ENCODE measurements around the gene DAZAP2. TPM values are rescaled to one million over a fixed set of nuclear protein-coding genes. Genes with fewer than 3 reads are reported as not detected.
"Not testable (repeated sequence)": the region's sequence is repeated elsewhere in the genome, so short reads cannot be mapped to it uniquely, and the experiment has no call there.

Gene DAZAP2
- total RNA-seq, 1 donor from 2014 or later, result 152 TPM

DNA sequence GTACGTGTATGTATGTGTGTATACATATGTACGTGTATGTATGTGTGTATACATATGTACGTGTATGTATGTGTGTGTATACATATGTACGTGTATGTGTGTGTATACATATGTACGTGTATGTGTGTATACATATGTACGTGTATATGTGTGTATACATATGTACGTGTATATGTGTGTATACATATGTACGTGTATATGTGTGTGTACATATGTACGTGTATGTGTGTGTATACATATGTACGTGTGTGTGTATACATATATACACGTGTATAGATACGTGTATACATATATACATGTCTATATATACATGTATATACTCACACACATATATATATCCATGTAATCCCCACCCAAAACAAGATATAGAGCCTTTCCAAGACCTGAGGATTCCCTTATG lies 18.8 kb upstream of the DAZAP2 start:
- not testable (repeated sequence) for H3K9me3 Mint-ChIP-seq; H3K4me3 Mint-ChIP-seq (ENCODE audit: low read depth); H3K36me3 Mint-ChIP-seq (ENCODE audit: low read depth); DNase-seq (ENCODE audit: low spot score); H3K27me3 Mint-ChIP-seq (ENCODE audit: low read depth); H3K27ac Mint-ChIP-seq
- peaks cover 13% of the 10 kb centered on the region for H3K4me1 Mint-ChIP-seq (ENCODE audit: low read depth)
- intact Hi-C loops (cut with micrococcal nuclease), result loop anchor here (2.0 kb wide), 1 partner anchor 47 kb away; the partner anchor contains the start of gene TFCP2

DNA sequence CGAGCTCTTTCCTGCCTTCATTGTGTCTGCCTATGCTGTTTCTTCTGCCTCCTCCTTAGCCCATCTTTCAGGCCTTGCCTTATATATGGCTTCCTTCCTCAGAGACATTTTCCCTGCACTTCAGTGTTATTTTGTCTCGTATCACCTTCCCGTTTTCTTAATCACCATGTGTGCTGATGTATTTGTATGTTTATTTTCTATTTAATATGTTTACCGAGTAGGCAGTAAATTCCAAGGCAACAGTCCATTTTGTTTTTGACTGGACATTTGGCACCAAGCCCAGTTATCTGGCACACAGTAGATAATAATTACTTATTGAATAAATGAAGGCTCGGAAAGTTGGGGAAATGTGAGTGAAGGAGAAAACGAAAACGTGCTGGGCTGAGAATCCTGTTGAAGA lies 16.2 kb upstream of the DAZAP2 start:
- H3K27me3 Mint-ChIP-seq (ENCODE audit: low read depth), result no peaks in the 10 kb centered on the region
- no peak overlapping the region for H3K4me3 Mint-ChIP-seq (ENCODE audit: low read depth)
- intact Hi-C loops (cut with micrococcal nuclease), result no loop called here
- no peak for DNase-seq (ENCODE audit: low spot score)
- no peaks in the 10 kb centered on the region for H3K36me3 Mint-ChIP-seq (ENCODE audit: low read depth)
- H3K4me1 Mint-ChIP-seq (ENCODE audit: low read depth), result peaks cover 10% of the 10 kb centered on the region
- H3K9me3 Mint-ChIP-seq, result no peaks in the 10 kb centered on the region
- H3K27ac Mint-ChIP-seq, result no peak overlapping the region

DNA sequence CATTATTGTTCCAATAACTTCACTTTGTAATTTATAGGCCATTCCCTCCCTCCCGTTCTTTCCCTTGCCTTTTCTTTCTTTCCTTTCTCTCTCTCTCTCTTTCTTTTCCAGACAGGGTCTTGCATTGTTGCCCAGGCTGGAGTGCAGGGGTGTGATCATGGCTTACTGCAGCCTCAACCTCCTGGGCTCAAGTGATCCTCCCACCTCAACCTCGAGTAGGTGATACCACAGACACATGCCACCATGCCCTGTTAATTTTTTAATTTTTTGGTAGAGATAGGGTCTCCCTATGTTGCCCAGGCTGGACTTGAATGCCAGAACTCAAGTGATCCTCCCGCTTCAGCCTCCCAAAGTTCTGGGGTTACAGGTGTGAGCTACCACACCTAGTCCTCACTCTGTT lies 14.0 kb upstream of the DAZAP2 start:
- Mint-ChIP-seq H3K9me3 (no peaks in the 10 kb centered on the region), H3K4me3 (ENCODE audit: low read depth) (no peak overlapping the region), H3K36me3 (ENCODE audit: low read depth) (no peaks in the 10 kb centered on the region), H3K27me3 (ENCODE audit: low read depth) (no peaks in the 10 kb centered on the region), H3K27ac (no peak overlapping the region), H3K4me1 (ENCODE audit: low read depth) (no peaks in the 10 kb centered on the region)
- intact Hi-C loops (cut with micrococcal nuclease), result no loop called here
- DNase-seq (ENCODE audit: low spot score), result no peak

DNA sequence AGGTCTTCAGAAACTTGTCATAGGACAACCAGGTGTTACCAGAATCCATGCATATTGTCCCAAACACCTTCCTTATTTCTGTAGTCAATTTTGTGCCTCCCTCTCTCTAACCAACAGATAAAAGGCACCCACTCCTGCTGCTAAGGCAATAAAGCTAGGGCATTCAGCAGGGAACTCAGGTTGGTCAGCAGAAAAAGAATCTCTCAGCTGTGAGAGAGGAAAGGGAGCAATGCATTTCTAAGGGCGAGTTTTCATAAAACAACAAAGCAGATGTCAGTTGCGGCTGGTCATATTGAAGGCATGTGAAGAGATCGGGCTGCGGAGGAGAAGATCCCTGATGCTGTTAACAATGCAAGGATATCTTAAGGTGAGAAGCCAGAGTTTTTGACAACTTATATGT lies 13.4 kb upstream of the DAZAP2 start:
- Mint-ChIP-seq H3K4me3 (ENCODE audit: low read depth) (no peak overlapping the region), H3K9me3 (no peaks in the 10 kb centered on the region), H3K36me3 (ENCODE audit: low read depth) (no peaks in the 10 kb centered on the region), H3K27ac (no peak overlapping the region), H3K27me3 (ENCODE audit: low read depth) (no peaks in the 10 kb centered on the region), H3K4me1 (ENCODE audit: low read depth) (no peaks in the 10 kb centered on the region)
- intact Hi-C loops (cut with micrococcal nuclease), result no loop called here
- no peak for DNase-seq (ENCODE audit: low spot score)

DNA sequence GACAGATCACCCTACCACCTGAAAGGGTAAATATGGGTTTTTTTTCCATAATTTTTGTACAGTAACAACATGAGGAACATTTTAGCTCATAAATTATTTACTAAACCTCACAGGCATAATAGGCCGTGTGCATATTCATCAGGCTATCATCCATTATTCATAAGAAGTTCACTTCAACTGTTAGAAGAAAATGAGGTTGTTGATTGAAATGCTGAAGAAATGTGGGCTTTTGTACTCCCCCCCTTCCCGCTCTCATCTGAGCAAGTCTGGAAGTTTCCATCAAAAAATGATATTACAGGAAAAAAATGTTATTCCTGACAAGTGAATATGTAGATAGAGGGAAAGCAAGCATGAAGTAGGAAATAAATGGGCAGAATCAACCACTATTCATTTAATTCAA lies 12.9 kb upstream of the DAZAP2 start:
- Mint-ChIP-seq H3K4me3 (ENCODE audit: low read depth) (no peak overlapping the region), H3K27me3 (ENCODE audit: low read depth) (no peaks in the 10 kb centered on the region), H3K4me1 (ENCODE audit: low read depth) (no peaks in the 10 kb centered on the region), H3K27ac (no peak overlapping the region), H3K9me3 (no peaks in the 10 kb centered on the region), H3K36me3 (ENCODE audit: low read depth) (no peaks in the 10 kb centered on the region)
- intact Hi-C loops (cut with micrococcal nuclease), result no loop called here
- no peak for DNase-seq (ENCODE audit: low spot score)

DNA sequence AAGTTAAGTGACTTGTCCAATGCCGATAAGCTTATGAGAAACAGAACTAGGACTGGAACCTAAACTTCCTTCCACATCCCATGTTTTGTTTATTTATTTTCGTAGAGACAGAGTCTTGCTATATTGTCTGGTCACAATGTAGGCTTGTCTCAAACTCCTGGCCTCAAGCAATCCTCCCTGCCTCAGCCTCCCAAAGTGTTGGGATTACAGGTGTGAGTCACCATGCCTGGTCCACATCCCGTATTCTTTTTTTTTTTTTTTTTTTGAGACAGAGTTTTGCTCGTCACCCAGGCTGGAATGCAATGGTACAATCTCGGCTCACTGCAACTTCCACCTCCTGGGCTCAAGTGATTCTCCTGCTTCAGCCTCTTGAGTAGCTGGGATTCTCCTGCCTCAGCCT lies 11.5 kb upstream of the DAZAP2 start:
- H3K27me3 Mint-ChIP-seq (ENCODE audit: low read depth); H3K4me1 Mint-ChIP-seq (ENCODE audit: low read depth); H3K9me3 Mint-ChIP-seq; H3K27ac Mint-ChIP-seq; H3K36me3 Mint-ChIP-seq (ENCODE audit: low read depth); DNase-seq (ENCODE audit: low spot score); H3K4me3 Mint-ChIP-seq (ENCODE audit: low read depth); intact Hi-C loops (cut with micrococcal nuclease): not testable (repeated sequence)

DNA sequence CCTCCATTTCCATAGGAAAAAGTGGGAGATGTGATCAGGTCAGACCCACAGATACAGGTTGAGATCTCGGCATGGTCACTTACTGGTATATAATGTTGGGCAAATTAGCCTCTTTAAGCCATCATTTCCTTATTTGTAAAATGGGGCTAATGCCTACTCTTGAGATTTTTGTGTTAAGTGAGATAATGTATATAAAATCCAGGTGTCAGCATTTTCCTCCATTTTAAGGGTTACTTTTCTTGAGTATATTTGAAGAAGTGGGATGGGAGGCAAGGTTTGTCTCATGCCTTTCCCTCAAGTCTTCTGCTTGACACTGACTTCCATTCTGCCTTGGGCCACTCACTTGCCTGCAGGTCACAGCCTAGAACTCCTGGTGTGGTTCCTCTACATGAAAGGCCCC lies 10.7 kb upstream of the DAZAP2 start:
- Mint-ChIP-seq H3K27me3 (ENCODE audit: low read depth) (peaks cover 3% of the 10 kb centered on the region), H3K4me1 (ENCODE audit: low read depth) (no peaks in the 10 kb centered on the region), H3K36me3 (ENCODE audit: low read depth) (no peaks in the 10 kb centered on the region), H3K4me3 (ENCODE audit: low read depth) (no peak overlapping the region), H3K9me3 (no peaks in the 10 kb centered on the region), H3K27ac (no peak overlapping the region)
- no peak for DNase-seq (ENCODE audit: low spot score)
- intact Hi-C loops (cut with micrococcal nuclease), result no loop called here

DNA sequence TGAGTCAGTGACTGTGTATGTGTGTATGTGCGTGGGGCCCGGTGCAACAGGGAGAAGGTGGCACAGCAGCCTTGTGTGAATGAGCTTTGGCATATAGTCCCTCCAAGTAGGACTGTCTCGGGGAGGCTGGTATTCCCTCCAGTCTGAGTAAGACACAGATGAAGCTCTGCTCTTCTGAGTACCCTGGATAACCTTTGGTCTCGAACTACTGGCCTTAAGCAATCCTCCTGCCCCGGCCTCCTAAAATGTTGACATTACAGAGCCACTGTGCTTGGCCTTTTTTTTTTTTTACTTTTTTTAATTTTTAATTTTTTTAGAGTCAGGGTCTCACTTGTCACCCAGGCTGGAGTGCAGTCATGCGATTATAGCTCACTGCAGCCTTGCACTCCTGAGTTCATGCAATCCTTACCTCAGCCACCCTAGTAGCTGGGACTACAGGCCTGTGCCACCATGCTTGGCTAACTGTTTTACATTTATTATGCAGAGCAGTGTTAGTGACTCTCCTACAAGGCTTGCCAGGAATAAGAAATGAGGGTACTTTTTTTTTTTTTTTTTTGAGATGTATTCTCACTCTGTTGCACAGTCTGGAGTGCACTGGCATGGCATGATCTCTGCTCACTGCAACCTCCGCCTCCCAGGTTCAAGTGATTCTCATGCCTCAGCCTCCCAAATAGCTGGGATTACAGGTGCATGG lies 9.4 kb upstream of the DAZAP2 start:
- peaks cover 3% of the 10 kb centered on the region for H3K27me3 Mint-ChIP-seq (ENCODE audit: low read depth)
- intact Hi-C loops (cut with micrococcal nuclease), result no loop called here
- H3K4me3 Mint-ChIP-seq (ENCODE audit: low read depth), result no peak overlapping the region
- no peaks in the 10 kb centered on the region for H3K36me3 Mint-ChIP-seq (ENCODE audit: low read depth)
- H3K9me3 Mint-ChIP-seq, result no peaks in the 10 kb centered on the region
- H3K27ac Mint-ChIP-seq, result no peak overlapping the region
- no peak for DNase-seq (ENCODE audit: low spot score)
- H3K4me1 Mint-ChIP-seq (ENCODE audit: low read depth), result no peaks in the 10 kb centered on the region

DNA sequence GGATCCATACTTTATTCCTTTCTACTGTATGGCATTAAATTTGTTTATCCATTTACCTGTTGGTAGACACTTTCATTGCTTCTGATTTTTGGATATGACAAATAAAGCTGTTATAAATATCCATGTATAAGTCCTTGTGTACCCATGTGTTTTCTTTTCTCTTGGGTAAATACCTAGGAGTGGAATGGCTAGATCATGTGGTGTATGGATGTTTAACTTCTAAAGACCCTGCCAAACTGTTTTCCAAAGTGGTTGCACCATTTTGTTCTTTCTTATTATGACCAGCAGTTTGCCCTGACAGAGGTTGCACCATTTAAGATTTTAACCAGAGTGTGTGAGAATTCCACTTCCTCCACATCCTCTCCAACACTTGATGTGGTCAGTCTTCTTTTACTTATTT lies 6.0 kb upstream of the DAZAP2 start:
- no peak overlapping the region for H3K4me3 Mint-ChIP-seq (ENCODE audit: low read depth)
- no peak overlapping the region for H3K27ac Mint-ChIP-seq
- no peak for DNase-seq (ENCODE audit: low spot score)
- no peaks in the 10 kb centered on the region for H3K36me3 Mint-ChIP-seq (ENCODE audit: low read depth)
- intact Hi-C loops (cut with micrococcal nuclease), result no loop called here
- H3K9me3 Mint-ChIP-seq, result no peaks in the 10 kb centered on the region
- H3K27me3 Mint-ChIP-seq (ENCODE audit: low read depth), result peaks cover 9% of the 10 kb centered on the region
- H3K4me1 Mint-ChIP-seq (ENCODE audit: low read depth), result no peaks in the 10 kb centered on the region

DNA sequence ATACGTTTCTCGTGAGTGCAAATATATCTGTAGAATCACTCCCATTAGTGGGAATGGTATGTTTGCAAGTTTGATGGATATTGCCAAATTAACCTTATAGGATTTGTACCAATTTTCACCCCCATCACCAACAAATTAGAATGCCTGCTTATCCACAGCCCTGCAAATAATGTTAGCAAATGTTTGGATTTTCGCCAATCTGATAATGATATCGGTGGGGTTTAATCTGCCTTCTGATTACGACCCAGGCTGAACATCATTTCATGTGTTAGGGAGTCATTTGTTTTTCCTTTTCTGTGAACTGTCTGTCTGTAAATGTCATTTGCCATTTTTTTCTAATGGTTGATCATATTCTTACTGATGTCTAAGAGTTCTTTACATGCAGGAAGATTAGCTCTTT lies 4.1 kb upstream of the DAZAP2 start:
- H3K4me3 Mint-ChIP-seq (ENCODE audit: low read depth), result no peak overlapping the region
- peaks cover 6% of the 10 kb centered on the region for H3K4me1 Mint-ChIP-seq (ENCODE audit: low read depth)
- H3K36me3 Mint-ChIP-seq (ENCODE audit: low read depth), result peaks cover 3% of the 10 kb centered on the region
- H3K9me3 Mint-ChIP-seq, result no peaks in the 10 kb centered on the region
- intact Hi-C loops (cut with micrococcal nuclease), result no loop called here
- DNase-seq (ENCODE audit: low spot score), result no peak
- no peak overlapping the region for H3K27ac Mint-ChIP-seq
- peaks cover 9% of the 10 kb centered on the region for H3K27me3 Mint-ChIP-seq (ENCODE audit: low read depth)

DNA sequence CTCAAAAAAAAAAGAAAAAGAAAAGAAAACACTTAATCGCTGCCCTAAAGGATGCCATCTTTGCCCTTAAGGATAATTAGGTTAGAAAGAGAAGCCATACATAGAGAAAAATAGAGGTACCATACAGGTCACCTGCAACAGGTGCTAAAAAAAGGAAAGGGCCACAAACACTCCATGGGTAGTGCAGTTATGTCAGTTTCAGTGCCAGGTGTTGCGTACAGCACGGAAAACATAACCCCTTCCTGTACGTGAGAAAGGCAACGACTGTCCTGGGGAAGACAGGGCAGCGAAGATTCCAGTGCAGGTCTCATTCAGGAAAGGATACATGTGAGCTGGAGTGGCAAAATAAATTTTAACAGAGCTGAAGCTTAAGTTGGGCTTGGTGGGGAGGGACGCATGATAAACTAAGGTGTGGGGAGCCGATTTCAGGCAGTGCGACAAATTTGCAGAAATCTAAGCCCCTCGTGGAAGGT lies 553 bp upstream of the DAZAP2 start:
- H3K27ac Mint-ChIP-seq, result peak overlapping the region; percentile 100

DNA sequence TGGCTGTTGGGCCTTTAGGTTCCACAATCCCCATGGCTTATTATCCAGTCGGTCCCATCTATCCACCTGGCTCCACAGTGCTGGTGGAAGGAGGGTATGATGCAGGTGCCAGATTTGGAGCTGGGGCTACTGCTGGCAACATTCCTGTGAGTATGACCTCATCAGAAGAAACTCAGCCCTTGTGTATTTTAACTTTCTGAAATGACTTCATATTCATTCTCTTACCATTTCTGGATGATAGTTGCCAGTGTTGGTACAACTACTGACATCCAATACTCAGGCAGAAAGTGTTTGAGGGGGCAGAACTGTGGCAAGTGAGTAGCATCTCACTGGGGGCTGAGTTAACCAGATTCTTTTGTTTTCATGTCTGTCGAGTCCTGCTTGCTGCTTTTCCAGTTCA lies 2.3 kb downstream of the DAZAP2 start:
- Mint-ChIP-seq H3K27ac (no peak overlapping the region), H3K4me3 (ENCODE audit: low read depth) (peak overlapping the region; percentile 93), H3K9me3 (no peaks in the 10 kb centered on the region), H3K4me1 (ENCODE audit: low read depth) (peaks cover 40% of the 10 kb centered on the region), H3K36me3 (ENCODE audit: low read depth) (peaks cover 49% of the 10 kb centered on the region), H3K27me3 (ENCODE audit: low read depth) (no peaks in the 10 kb centered on the region)
- DNase-seq (ENCODE audit: low spot score), result no peak
- intact Hi-C loops (cut with micrococcal nuclease), result loop anchor here (10.0 kb wide), 1 partner anchor 156 kb away; the partner anchor contains the start of gene CSRNP2

More for the DNA sequence above, 553 bp upstream of the DAZAP2 start:
- Mint-ChIP-seq H3K4me3 (ENCODE audit: low read depth) (peak overlapping the region; percentile 93), H3K9me3 (no peaks in the 10 kb centered on the region), H3K4me1 (ENCODE audit: low read depth) (peaks cover 30% of the 10 kb centered on the region), H3K27me3 (ENCODE audit: low read depth) (peaks cover 5% of the 10 kb centered on the region), H3K36me3 (ENCODE audit: low read depth) (peaks cover 37% of the 10 kb centered on the region)
- intact Hi-C loops (cut with micrococcal nuclease), result loop anchor here (1.0 to 5.0 kb wide), 2 partner anchors 20 to 66 kb away; partner anchors contain the start of genes POU6F1 and TFCP2
- no peak for DNase-seq (ENCODE audit: low spot score)

DNA sequence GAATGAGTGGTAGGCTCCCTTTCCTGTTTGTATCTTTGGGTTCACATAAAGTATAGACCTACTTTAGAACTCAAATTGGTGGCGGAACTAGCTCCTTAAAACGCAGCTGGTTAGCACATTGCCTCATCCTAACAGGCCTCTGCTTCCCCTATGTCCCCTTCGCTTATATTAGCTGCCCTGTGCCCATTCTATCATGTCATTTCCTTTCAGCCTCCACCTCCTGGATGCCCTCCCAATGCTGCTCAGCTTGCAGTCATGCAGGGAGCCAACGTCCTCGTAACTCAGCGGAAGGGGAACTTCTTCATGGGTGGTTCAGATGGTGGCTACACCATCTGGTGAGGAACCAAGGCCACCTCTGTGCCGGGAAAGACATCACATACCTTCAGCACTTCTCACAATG lies 3.5 kb downstream of the DAZAP2 start:
- H3K27me3 Mint-ChIP-seq (ENCODE audit: low read depth), result no peaks in the 10 kb centered on the region
- H3K4me3 Mint-ChIP-seq (ENCODE audit: low read depth), result peak overlapping the region; percentile 3
- H3K36me3 Mint-ChIP-seq (ENCODE audit: low read depth), result peaks cover 56% of the 10 kb centered on the region
- H3K9me3 Mint-ChIP-seq, result no peaks in the 10 kb centered on the region
- H3K4me1 Mint-ChIP-seq (ENCODE audit: low read depth), result peaks cover 51% of the 10 kb centered on the region
- peak overlapping the region; percentile 43 for H3K27ac Mint-ChIP-seq
- no peak for DNase-seq (ENCODE audit: low spot score)
- intact Hi-C loops (cut with micrococcal nuclease), result loop anchor here (10.0 kb wide), 1 partner anchor 157 kb away; the partner anchor contains the start of gene CSRNP2
